ENCODE measurements around the gene RNF38. TPM values are rescaled to one million over a fixed set of nuclear protein-coding genes. Genes with fewer than 3 reads are reported as not detected.

RNF38 gene
- total and polyA plus RNA-seq, 9 of the 15 experiments (the other 6 are each of a cell fraction or from before 2014, with no cell fraction given): 1.6 to 9.8 (median 4.5) TPM

- TF ChIP-seq, protein P1, sequence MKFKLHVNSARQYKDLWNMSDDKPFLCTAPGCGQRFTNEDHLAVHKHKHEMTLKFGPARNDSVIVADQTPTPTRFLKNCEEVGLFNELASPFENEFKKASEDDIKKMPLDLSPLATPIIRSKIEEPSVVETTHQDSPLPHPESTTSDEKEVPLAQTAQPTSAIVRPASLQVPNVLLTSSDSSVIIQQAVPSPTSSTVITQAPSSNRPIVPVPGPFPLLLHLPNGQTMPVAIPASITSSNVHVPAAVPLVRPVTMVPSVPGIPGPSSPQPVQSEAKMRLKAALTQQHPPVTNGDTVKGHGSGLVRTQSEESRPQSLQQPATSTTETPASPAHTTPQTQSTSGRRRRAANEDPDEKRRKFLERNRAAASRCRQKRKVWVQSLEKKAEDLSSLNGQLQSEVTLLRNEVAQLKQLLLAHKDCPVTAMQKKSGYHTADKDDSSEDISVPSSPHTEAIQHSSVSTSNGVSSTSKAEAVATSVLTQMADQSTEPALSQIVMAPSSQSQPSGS (CRISPR knock-in tag; IDR thresholded peaks at IDR 0.05): no peak
- TF ChIP-seq ESRRB (CRISPR knock-in tag; IDR thresholded peaks at IDR 0.05; ENCODE audit: borderline replicate concordance) (no peak), HNRNPLL (IDR thresholded peaks at IDR 0.05; ENCODE audit: low read depth, low read length, poor library complexity, severe bottlenecking) (no peak), ZNF143 (CRISPR knock-in tag; IDR thresholded peaks at IDR 0.05) (no peak), WHSC1 (IDR thresholded peaks at IDR 0.05; ENCODE audit: low read length) (no peak), TAL1 (IDR thresholded peaks at IDR 0.05) (no peak), AFF4 (CRISPR knock-in tag; IDR thresholded peaks at IDR 0.05) (no peak)
These were observed 3.1 kb downstream of the RNF38 start (continued) for GRCh38 chr9:36396985-36397384.

Measured in K562 (cell line).